HG02588 (cell line): ENCODE results near the gene NR0B2.
"Not testable (repeated sequence)": the region's sequence is repeated elsewhere in the genome, so short reads cannot be mapped to it uniquely, and the experiment has no call there.

Source experiments
- ATAC-seq: cut with Tn5 transposase; IDR thresholded peaks from one replicate; pipeline ENCODE4 v1.9.1; 2021; ENCODE audit warnings: mild to moderate bottlenecking, moderate library complexity; ENCODE audit not compliant: unreplicated experiment

Gene NR0B2, protein sequence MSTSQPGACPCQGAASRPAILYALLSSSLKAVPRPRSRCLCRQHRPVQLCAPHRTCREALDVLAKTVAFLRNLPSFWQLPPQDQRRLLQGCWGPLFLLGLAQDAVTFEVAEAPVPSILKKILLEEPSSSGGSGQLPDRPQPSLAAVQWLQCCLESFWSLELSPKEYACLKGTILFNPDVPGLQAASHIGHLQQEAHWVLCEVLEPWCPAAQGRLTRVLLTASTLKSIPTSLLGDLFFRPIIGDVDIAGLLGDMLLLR

GRCh38 chr1:26913754-26914619 is at the start of gene NR0B2:
TSS of gene NR0B2 (minus strand) at chr1:26913975. CDS start at chr1:26913940, 35 bp downstream.
- ATAC-seq: no peak

DNA sequence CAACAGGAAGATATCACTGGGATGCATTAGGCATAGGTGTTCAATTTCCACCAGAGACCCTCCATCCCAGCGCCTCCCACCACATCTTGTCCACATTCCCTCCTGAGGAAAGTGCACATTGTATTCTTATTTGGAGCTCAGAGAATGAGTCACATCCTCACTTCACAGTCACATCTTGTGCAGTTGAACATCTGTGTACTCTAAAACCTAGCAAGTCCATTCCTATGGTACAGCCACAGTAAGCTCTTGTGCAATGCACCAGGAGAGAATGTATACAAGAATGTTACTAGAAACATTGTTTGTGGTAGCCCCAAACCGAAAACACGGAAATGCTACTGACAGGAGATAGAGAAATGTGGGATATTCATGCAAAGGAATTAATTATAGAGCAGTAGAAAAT is 48.1 kb upstream of the NR0B2 start:
- no peak for ATAC-seq

DNA sequence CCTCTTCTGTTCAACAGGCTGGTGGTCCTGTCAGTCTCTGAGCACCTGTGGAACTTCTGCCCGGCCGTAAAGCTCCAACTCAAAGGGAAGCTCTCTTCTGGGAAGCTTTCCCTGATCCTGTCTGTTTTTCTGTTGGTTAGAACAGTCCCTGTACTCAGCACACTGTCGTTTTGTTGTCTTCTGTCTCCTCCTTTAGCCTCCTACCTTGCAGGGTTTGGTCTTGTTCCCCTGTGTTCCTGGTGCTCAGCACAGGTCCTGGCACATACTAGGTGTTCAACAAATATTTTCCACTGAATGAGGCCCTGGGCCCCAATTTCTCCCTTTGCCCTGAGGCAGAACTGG is 46.8 kb upstream of the NR0B2 start:
- no peak for ATAC-seq

DNA sequence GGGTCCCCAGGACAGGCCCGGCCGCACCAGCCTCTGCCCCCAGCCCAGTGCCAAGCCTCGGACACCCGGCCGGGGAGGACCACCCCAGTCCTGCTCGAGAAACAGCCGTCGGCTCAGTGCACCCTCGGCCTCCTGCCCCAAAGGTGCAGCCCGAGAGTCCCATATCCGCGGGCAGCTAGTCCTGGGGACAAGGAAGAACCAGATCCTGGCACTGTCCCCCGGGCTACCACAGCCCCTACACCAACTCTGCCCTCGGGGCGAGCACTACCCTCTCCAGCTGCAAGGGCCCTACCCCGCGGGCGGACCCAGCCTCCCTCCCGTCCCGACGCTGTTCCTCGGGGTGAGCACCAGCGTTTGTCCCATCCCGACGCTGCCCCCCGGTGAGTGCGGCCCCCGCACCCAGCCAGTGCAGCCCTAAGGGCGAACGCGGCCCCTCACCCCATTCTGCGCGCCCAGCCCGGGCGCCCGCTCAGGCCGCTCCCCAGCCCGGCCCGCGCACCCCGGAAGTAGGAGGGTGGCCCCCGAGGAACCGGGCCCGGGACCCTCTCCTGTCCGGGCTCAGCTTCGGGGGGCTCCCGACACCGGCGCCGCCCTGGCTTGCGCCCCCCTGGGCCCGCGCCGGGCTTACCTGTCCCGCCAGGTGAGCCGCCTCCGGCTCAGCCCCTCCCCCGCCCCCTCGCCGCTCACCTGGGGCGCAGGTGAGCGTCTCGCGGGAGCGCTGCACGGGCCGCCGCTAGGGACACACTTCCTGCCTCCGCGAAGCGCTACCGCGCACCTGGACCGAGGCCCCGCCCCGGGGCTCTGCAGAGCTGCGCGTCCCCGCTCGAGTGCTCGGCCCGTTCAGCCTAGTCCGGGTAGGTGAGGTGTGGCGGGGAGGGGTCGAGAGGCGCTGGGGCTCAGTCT is 46.2 kb upstream of the NR0B2 start, which contains the start of gene KDF1:
TSS of gene KDF1 (minus strand) at position 747 of the 903 bp plus-strand sequence. CDS start 8,088 bp downstream, outside the sequence.
- no peak for ATAC-seq

DNA sequence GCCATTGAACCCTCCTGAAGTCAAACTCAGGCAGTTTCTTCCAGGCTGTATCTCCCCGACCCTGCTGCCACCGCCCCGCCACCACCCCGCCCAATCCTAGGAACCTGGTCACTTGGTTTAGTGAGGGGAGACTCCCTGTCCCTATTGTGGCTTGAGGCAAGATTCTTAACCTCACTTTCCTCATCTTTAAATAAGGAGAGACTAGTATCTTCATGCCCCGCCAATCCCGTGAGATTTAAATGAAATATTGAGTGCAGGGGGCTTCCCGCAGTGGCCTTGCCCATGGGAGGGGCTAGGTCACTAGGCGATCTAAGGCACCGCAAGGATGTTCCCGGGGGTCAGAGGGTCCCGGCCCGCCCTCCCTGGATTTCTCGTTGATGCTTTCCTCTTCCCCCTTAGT is 45.5 kb upstream of the NR0B2 start:
- ATAC-seq: no peak

DNA sequence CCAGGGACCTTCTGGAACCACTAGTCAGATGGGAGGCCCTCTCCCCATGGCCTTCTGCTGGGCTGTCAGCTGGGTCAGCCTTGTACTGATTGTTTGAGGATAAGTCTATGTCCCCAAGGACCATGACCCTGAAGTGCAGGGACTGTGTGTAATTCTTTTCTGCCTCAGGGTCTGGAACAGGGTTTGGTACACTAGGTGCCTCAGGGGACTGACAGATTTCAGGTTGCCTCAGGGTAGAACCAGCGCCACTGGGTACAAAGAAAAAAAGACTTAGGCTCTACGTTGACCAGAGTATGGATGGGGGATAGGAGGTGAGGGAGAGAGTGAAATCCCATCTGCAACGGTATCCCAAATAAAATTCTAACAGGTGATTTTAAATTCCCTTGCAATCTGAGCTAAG is 43.5 kb upstream of the NR0B2 start:
- no peak for ATAC-seq

GRCh38 chr1:26956321-26956720 is 42.5 kb upstream of the NR0B2 start:
- ATAC-seq: no peak

- ATAC-seq: no peak
Observed at GRCh38 chr1:26953374-26953773, 39.6 kb upstream of the NR0B2 start.

GRCh38 chr1:26951821-26952497 is 38.2 kb upstream of the NR0B2 start:
- ATAC-seq: no peak

GRCh38 chr1:26951216-26951615 is 37.4 kb upstream of the NR0B2 start:
- no peak for ATAC-seq

DNA sequence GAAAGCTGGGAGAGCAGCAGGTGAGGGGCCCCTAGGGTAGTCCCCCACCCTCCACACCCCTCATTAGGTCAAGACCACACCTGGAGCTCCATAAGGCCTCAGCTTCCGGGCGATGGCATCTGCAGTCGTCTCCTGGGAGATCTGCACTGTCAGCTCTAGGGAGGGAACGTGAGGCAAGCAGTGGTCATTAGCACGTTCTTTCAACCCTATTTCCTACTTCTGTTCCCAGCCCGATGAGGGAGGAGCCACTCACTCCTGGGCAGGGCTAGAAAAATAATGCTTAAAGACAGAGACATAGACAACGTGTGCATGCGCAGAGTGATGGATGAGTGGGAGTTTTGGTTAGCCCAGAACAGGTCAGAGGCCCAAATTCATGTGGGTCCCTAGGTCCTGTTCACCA is 36.8 kb upstream of the NR0B2 start:
- ATAC-seq: no peak

DNA sequence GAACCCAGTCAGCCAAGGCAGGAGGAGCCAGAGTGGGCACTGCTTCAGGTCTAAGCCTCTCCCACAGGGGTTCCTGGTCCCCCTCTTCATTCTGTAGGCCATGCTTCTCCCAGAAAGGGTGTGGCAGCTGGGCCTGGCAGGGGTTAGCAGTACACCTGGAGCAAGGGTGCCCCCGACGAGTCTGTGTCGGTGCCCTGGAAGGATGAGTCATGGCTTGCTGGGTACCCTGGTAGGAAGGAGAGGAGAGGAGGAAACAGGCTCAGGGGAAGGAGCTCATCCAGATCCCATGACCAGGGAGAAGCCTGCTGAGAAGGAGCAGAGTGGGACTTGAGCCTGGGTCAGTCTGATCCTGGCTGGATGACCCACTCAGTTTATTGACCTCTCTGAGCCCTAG is 36.1 kb upstream of the NR0B2 start:
- no peak for ATAC-seq

GRCh38 chr1:26949266-26949925 is 35.6 kb upstream of the NR0B2 start:
- ATAC-seq: no peak

- not testable (repeated sequence) for ATAC-seq
Observed at GRCh38 chr1:26948725-26949057, 34.9 kb upstream of the NR0B2 start.

DNA sequence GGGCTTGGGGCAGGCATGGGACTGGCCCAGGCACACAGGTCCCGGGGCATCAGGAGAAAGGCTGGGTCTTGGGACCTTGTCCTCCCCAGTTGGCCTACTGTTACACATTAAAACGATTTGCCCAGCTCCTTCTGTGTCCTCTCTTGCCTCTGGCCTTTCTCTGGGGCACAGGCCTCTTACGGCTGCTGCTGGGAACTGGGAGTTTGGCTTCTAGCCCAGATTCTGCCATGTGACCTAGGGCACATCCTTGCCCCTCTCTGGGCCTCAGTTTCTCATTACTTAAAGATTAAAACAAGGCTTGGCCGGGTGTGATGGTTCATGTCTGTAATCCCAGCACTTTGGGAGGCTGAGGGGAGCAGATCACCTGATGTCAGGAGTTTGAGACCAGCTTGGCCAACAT is 32.5 kb upstream of the NR0B2 start:
- ATAC-seq: no peak

DNA sequence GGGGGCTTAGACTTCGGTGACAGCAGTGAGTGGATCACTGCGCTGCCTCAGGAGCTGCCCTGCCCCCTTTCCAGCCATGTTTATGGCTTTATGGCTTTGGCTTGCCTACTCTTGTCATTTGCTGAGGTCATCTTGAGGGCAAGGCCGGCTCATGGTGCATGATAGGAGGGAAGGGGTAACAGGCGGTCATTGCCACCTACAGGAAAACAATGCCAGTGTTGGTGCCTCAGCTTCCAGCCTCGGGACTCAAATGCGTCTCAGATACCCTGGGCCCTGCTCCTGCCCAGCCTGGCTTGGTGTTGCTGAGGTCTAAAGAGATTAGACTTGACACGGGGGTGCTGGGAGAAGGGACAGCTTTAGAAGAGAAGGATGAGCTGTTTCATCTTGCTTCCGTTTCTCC is 32.0 kb upstream of the NR0B2 start:
- ATAC-seq: no peak

DNA sequence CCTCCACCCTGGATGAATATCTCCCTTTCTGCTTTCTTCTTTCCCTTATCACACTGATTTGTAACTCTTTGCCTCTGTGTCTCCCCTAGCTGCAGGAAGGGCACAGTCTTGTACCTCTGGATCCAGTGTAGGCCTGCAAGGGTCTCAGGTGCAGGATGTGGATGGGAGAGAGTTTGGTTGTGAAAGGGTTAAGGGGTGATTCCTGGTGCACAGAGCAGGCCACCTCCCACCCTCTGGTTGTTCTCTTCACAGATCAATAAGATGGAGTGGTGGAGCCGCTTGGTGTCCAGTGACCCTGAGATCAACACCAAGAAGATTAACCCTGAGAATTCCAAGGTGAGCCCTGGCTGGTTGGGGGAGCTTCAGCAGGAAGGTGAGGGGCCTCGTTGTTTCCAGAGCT is 31.4 kb upstream of the NR0B2 start:
- no peak for ATAC-seq

- ATAC-seq: no peak
Observed at GRCh38 chr1:26942656-26943055, 28.9 kb upstream of the NR0B2 start.

GRCh38 chr1:26941311-26941710 is 27.5 kb upstream of the NR0B2 start:
- no peak for ATAC-seq

DNA sequence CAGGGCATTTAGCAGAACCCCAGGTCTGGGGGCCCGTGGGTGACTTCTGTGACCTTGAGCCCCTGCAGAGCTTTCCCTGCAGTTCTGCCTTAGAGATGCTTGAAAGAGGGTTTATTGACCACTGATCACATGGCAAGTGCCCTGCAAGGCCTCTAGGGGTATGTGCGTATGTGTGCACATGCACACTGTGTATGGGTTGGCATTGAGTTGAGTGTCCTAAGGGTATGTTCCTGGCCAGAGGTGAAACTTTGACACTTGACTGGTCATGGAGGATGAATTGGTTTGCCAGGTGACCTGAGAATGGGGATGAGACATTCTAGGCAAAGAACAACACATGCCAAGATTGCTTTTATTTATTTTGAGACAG is 24.9 kb upstream of the NR0B2 start:
- no peak for ATAC-seq
